ENCODE data around the gene GPHA2. TPM values are rescaled to one million over a fixed set of nuclear protein-coding genes. Genes with fewer than 3 reads are reported as not detected.
A peak's percentile ranks its signal among the peaks of the same experiment; 100 is the strongest.

The GPHA2 gene
- total and polyA plus RNA-seq, 3 donors from 2014 or later: 6.9 to 9.4 (median 7.0) TPM

GRCh38 chr11:64921384-64921783 lies 14.3 kb downstream of the GPHA2 start:
- intact Hi-C loops (cut with DNase I; ENCODE audit: low total_unique reads): no loop called here
- no peaks in the 10 kb centered on the region for H3K36me3 ChIP-seq (ENCODE audit: low read depth, missing control alignments)
- no peaks in the 10 kb centered on the region for H3K9me3 ChIP-seq
- no peak for DNase-seq
- no peak for TF ChIP-seq POLR2A (IDR thresholded peaks at IDR 0.05)
- TF ChIP-seq, protein P1, sequence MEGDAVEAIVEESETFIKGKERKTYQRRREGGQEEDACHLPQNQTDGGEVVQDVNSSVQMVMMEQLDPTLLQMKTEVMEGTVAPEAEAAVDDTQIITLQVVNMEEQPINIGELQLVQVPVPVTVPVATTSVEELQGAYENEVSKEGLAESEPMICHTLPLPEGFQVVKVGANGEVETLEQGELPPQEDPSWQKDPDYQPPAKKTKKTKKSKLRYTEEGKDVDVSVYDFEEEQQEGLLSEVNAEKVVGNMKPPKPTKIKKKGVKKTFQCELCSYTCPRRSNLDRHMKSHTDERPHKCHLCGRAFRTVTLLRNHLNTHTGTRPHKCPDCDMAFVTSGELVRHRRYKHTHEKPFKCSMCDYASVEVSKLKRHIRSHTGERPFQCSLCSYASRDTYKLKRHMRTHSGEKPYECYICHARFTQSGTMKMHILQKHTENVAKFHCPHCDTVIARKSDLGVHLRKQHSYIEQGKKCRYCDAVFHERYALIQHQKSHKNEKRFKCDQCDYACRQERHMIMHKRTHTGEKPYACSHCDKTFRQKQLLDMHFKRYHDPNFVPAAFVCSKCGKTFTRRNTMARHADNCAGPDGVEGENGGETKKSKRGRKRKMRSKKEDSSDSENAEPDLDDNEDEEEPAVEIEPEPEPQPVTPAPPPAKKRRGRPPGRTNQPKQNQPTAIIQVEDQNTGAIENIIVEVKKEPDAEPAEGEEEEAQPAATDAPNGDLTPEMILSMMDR (IDR thresholded peaks at IDR 0.05): no peak
- H3K27me3 ChIP-seq: no peaks in the 10 kb centered on the region
- H3K27ac ChIP-seq: no peak overlapping the region
- H3K4me1 ChIP-seq: peaks cover 25% of the 10 kb centered on the region
- no peak overlapping the region for H3K4me3 ChIP-seq
- 56 to 92% methylated on average over 2 to 3 of the region's 3 CpGs for WGBS, 2 donors

DNA sequence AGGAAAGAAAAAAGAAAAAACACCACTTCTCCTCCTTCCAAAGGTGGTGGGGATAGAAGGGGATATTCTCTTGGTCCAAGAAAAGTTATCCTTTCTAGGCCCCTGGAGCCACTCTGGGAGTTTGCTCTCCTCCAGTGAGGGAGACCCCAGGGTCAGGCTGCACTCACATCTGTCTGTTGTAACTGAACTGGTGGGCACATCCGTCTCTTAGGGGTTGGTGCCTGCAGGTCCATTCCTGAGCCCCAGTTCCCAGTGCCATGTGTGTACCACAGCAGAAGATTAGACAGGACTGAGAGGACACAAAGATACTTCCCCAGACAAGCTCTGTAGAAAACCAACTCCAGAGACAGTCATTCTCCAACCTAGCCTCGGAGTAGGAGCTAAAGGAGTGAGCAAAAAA lies 15.6 kb downstream of the GPHA2 start:
- Histone ChIP-seq H3K27ac (no peak overlapping the region), H3K36me3 (ENCODE audit: low read depth, missing control alignments) (no peaks in the 10 kb centered on the region), H3K9me3 (no peaks in the 10 kb centered on the region), H3K4me3 (no peak overlapping the region), H3K27me3 (no peaks in the 10 kb centered on the region), H3K4me1 (peaks cover 30% of the 10 kb centered on the region)
- intact Hi-C loops (cut with DNase I; ENCODE audit: low total_unique reads): no loop called here
- TF ChIP-seq, protein P1 (IDR thresholded peaks at IDR 0.05): no peak
- TF ChIP-seq POLR2A (IDR thresholded peaks at IDR 0.05): no peak
- 52 to 87% methylated on average over 2 of the region's 2 CpGs for WGBS, 2 donors
- DNase-seq: no peak

DNA sequence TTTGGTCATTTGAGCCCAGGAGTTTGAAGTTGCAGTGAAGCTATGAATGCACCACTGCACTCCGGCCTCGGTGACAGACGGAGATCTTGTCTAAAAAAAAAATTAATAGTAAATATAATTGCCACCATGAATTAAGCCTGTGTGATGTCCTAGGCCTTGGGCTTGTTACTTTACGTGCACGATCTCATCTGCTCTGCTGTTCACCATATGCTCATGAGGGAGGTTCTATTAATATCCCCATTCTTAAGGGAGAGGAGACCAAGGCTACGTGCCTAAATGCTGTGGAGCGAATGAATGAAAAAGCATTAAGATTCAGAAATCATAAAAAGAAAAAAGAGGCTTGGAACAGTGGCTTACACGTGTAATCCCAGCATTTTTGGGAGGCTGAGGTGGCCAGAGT lies 16.1 kb downstream of the GPHA2 start:
- intact Hi-C loops (cut with DNase I; ENCODE audit: low total_unique reads): no loop called here
- Histone ChIP-seq H3K36me3 (ENCODE audit: low read depth, missing control alignments) (no peaks in the 10 kb centered on the region), H3K4me1 (peaks cover 27% of the 10 kb centered on the region), H3K4me3 (no peak overlapping the region), H3K27me3 (no peaks in the 10 kb centered on the region), H3K9me3 (no peaks in the 10 kb centered on the region), H3K27ac (no peak overlapping the region)
- DNase-seq: no peak
- 87% methylated on average over 8 of the region's 8 CpGs for WGBS, 2 donors
- TF ChIP-seq, protein P1 (IDR thresholded peaks at IDR 0.05): no peak
- no peak for TF ChIP-seq POLR2A (IDR thresholded peaks at IDR 0.05)

DNA sequence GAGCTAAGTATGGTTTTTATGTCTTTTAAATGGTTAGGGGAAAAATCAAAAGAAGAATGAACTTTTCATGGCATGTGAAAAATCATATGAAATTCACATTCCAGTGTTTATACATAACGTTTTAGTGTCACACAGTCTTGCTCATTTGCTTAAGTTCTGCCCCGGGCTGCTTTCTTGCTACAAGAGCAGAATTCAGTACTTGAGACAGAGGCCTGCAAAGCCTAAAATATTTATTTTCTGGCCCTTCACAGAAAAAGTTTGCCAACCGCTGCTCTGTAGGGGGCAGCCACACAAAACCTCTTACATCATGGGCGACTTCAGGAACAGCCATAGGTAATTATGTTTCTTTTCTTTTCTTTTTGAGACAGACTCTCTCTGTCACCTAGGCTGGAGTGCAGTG lies 17.7 kb downstream of the GPHA2 start:
- Histone ChIP-seq H3K27ac (peak overlapping the region; percentile 28 to 88), H3K36me3 (ENCODE audit: low read depth, missing control alignments) (no peaks in the 10 kb centered on the region), H3K27me3 (no peaks in the 10 kb centered on the region), H3K4me3 (peak overlapping the region; percentile 44 to 89), H3K4me1 (peaks cover 19% of the 10 kb centered on the region), H3K9me3 (no peaks in the 10 kb centered on the region)
- WGBS, 2 donors: 22 to 32% methylated on average over 4 of the region's 4 CpGs
- peak; percentile 54 for DNase-seq
- intact Hi-C loops (cut with DNase I; ENCODE audit: low total_unique reads): no loop called here
- TF ChIP-seq POLR2A (IDR thresholded peaks at IDR 0.05): no peak
- TF ChIP-seq, protein P1 (IDR thresholded peaks at IDR 0.05): peak in 1 of 3 experiments; percentile 5

DNA sequence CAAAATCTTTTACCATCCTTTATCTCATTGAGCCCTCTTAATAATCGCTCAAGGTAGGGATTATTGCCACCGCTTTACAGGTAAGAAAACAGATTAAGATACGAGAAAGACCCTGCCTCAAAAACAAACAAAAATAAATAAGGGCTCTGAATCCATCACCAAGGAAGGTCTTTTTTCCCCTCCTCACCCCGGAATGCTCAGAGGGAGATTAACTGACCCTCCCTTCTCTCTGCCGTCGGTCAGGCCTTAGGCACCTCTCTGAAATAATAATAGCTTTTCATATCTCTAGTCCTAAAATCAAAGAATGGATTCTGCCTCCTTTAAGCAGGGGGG lies 18.1 kb downstream of the GPHA2 start:
- Histone ChIP-seq H3K36me3 (ENCODE audit: low read depth, missing control alignments) (no peaks in the 10 kb centered on the region), H3K27ac (peak overlapping the region; percentile 28 to 88), H3K4me3 (peak overlapping the region; percentile 44 to 89), H3K4me1 (peaks cover 19% of the 10 kb centered on the region), H3K9me3 (no peaks in the 10 kb centered on the region), H3K27me3 (no peaks in the 10 kb centered on the region)
- 2 to 6% methylated on average over 6 of the region's 6 CpGs for WGBS, 2 donors
- intact Hi-C loops (cut with DNase I; ENCODE audit: low total_unique reads): no loop called here
- TF ChIP-seq, protein P1 (IDR thresholded peaks at IDR 0.05): no peak
- TF ChIP-seq POLR2A (IDR thresholded peaks at IDR 0.05): no peak
- no peak for DNase-seq
